ENCODE results near the gene ZC3H12A.

DNA sequence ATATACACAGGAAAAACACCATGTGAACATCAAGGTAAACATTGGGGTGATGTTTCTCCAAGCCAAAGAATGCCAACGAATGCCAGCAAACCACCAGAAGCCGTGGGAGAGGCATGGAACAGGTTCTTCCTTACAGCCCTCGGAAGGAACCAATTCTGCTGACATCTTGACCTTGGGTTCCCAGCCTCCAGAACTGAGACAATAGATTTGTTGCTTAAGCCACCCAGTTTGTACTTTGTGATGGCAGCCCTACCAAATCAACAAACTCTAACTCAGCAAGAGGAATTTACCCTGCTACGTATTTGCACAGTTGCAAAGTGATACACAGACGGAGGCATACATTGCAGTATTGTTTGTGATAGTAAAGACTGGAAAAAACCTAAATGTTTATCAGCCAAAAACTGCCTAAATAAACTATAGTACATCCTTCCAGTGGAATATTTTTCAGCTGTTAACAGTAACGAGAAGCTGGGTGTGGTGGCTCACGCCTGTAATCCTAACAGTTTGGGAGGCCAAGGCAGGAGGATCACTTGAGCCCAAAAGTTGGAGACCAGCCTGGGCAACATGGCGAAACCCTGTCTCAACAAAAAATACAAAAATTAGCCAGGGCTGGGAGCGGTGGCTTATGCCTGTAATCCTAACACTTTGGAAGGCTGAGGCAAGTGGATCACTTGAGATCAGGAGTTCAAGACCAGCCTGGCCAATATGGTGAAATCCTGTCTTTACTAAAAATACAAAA lies 12.5 kb upstream of the ZC3H12A start:
- TF ChIP-seq POLR2A (IDR thresholded peaks at IDR 0.05; ENCODE audit: low read depth, low read length) = no peak
- TF ChIP-seq, protein P1, sequence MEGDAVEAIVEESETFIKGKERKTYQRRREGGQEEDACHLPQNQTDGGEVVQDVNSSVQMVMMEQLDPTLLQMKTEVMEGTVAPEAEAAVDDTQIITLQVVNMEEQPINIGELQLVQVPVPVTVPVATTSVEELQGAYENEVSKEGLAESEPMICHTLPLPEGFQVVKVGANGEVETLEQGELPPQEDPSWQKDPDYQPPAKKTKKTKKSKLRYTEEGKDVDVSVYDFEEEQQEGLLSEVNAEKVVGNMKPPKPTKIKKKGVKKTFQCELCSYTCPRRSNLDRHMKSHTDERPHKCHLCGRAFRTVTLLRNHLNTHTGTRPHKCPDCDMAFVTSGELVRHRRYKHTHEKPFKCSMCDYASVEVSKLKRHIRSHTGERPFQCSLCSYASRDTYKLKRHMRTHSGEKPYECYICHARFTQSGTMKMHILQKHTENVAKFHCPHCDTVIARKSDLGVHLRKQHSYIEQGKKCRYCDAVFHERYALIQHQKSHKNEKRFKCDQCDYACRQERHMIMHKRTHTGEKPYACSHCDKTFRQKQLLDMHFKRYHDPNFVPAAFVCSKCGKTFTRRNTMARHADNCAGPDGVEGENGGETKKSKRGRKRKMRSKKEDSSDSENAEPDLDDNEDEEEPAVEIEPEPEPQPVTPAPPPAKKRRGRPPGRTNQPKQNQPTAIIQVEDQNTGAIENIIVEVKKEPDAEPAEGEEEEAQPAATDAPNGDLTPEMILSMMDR (conservative IDR thresholded peaks at IDR 0.05; ENCODE audit: low read depth, low read length) = no peak
- no peak for TF ChIP-seq RAD21 (IDR thresholded peaks at IDR 0.05; ENCODE audit: low read length)
- no peak for TF ChIP-seq RFX5 (IDR thresholded peaks at IDR 0.05; ENCODE audit: low read depth, low read length)
- no peak for TF ChIP-seq FOS (IDR thresholded peaks at IDR 0.05; ENCODE audit: low read depth, low read length)
- TF ChIP-seq, protein P2, sequence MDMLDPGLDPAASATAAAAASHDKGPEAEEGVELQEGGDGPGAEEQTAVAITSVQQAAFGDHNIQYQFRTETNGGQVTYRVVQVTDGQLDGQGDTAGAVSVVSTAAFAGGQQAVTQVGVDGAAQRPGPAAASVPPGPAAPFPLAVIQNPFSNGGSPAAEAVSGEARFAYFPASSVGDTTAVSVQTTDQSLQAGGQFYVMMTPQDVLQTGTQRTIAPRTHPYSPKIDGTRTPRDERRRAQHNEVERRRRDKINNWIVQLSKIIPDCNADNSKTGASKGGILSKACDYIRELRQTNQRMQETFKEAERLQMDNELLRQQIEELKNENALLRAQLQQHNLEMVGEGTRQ (IDR thresholded peaks at IDR 0.05; ENCODE audit: low read depth, low read length) = no peak
- no peak for TF ChIP-seq MAZ (IDR thresholded peaks at IDR 0.05; ENCODE audit: borderline replicate concordance, low read depth, low read length)
- no peak for TF ChIP-seq CEBPB (IDR thresholded peaks at IDR 0.05; ENCODE audit: low read depth, low read length)
- TF ChIP-seq, protein P3, sequence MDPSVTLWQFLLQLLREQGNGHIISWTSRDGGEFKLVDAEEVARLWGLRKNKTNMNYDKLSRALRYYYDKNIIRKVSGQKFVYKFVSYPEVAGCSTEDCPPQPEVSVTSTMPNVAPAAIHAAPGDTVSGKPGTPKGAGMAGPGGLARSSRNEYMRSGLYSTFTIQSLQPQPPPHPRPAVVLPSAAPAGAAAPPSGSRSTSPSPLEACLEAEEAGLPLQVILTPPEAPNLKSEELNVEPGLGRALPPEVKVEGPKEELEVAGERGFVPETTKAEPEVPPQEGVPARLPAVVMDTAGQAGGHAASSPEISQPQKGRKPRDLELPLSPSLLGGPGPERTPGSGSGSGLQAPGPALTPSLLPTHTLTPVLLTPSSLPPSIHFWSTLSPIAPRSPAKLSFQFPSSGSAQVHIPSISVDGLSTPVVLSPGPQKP (IDR thresholded peaks at IDR 0.05; ENCODE audit: borderline replicate concordance, low read depth, low read length) = no peak
- no peak for TF ChIP-seq BHLHE40 (IDR thresholded peaks at IDR 0.05; ENCODE audit: low read depth, low read length)
- no peak for TF ChIP-seq MXI1 (IDR thresholded peaks at IDR 0.05; ENCODE audit: borderline replicate concordance, low read depth, low read length)

All from IMR-90 (cell line).